Measurements from ENCODE around the gene CNGB1. TPM values are rescaled to one million over a fixed set of nuclear protein-coding genes. Genes with fewer than 3 reads are reported as not detected.

Gene CNGB1
- total and polyA plus RNA-seq, 8 donors, result 0.08 to 18.0 (median 0.73) TPM; not detected in 5

DNA sequence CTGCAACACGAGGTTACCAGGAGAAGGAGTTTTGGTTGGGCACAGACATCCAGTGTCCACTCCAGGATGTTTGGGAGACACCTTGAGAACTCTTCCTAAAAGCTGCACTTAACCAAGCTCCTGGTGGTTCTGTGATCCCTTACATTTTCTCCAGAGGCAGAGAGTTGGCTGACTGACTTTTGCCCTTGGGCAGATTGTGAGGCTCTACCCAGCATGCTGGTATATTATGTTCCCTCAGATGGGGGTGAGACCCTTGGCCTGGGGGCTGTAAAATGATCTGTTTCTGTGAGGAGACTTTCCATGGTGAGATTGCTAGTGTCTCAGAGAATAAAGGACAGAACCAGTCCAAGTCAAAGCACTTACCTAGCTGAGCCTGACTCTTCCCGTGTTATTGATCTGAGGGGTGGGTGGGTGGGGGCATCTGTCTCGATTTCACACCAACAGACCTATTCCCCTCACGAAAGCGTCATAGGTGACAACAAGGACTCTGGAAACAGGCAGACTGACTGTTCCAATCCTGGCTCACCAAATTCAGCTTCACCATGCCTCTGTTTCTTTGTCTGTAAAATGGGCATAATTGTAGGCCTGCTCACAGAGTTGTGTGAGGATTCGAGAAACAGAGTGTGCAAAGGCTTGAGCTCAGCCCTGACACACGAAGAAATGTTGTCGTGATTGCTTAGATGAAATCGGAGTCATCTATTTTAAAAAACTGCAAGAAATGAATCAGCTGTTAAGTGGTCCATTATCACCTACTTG, 42.5 kb upstream of the CNGB1 start:
- no peak for TF ChIP-seq CTCF (IDR thresholded peaks at IDR 0.05)
- TF ChIP-seq EP300 (IDR thresholded peaks at IDR 0.05), result no peak
- TF ChIP-seq POLR2A (IDR thresholded peaks at IDR 0.05), result no peak
- TF ChIP-seq POLR2AphosphoS5 (IDR thresholded peaks at IDR 0.05), result no peak
- 81 to 90% (median 89%) methylated on average over 9 of the region's 9 CpGs for WGBS, 5 donors
- no peaks in the 10 kb centered on the region for H3K9me3 ChIP-seq

DNA sequence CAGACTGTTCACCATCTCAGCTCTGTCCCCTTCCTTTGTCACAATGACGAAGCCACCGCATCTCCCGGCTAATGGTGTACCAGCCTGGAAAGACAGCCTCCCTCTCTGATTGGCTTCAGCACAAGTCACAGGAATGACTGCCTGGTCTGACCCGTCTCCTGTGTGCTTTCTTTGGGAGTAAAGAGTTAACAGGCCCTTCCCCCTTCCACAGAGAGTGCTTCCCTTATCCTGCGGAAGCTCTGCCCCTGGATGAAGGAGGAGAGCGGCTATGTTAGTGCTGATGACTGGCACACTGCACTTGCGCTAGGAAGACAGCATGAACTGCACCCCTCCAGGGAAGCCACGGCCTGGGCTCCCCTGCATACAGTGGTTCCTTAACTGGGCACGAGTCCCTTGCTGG, 41.6 kb upstream of the CNGB1 start:
- H3K4me1 ChIP-seq, result no peaks in the 10 kb centered on the region
- peaks cover 30 to 68% (median 63%) of the 10 kb centered on the region in 4 donors for H3K36me3 ChIP-seq
- no peak for TF ChIP-seq EP300 (IDR thresholded peaks at IDR 0.05)
- TF ChIP-seq POLR2AphosphoS5 (IDR thresholded peaks at IDR 0.05), result no peak
- TF ChIP-seq CTCF (IDR thresholded peaks at IDR 0.05), result no peak
- TF ChIP-seq POLR2A (IDR thresholded peaks at IDR 0.05), result no peak
- intact Hi-C loops (cut with DNase I; ENCODE audit: low total_unique reads), result loop anchor here (5.0 kb wide), 1 partner anchor 110 kb away; no protein-coding TSS in a partner anchor
- 71 to 83% (median 75%) methylated on average over 9 of the region's 9 CpGs for WGBS, 5 donors
- H3K27me3 ChIP-seq, result no peaks in the 10 kb centered on the region
- no peaks in the 10 kb centered on the region for H3K9me3 ChIP-seq
- H3K27ac ChIP-seq, result no peak overlapping the region
- H3K4me3 ChIP-seq, result no peak overlapping the region
- DNase-seq, result no peak

More for the DNA sequence above, 42.5 kb upstream of the CNGB1 start:
- DNase-seq, result no peak
- Histone ChIP-seq H3K36me3 (peaks cover 30 to 77% (median 70%) of the 10 kb centered on the region in 4 donors), H3K27me3 (no peaks in the 10 kb centered on the region), H3K27ac (no peak overlapping the region), H3K4me1 (no peaks in the 10 kb centered on the region), H3K4me3 (no peak overlapping the region)
- intact Hi-C loops (cut with DNase I; ENCODE audit: low total_unique reads), result loop anchor here (5.0 kb wide), 1 partner anchor 109 kb away; no protein-coding TSS in a partner anchor

DNA sequence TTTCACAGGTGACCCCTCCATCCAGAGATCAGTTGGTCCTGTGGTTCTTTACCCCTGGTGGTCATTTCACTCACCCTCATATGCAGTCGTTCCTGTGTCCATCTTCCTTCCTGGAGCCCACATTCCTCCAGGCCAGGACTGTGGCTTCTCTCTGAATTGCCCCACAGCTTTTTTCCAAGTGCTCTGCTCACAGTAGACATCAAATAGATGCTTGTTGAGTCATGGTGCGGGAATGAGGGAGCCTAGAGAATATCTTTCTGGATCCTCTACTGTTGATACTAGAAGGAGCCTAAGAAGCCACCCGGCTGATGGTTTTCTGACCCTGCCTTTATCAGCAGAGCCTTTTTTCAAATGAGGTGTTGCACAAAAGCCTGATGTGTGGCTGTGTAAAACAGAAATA, 40.7 kb upstream of the CNGB1 start:
- intact Hi-C loops (cut with DNase I; ENCODE audit: low total_unique reads), result loop anchor here (5.0 kb wide), 1 partner anchor 111 kb away; no protein-coding TSS in a partner anchor
- Histone ChIP-seq H3K36me3 (peaks cover 30 to 62% (median 60%) of the 10 kb centered on the region in 4 donors), H3K4me1 (no peaks in the 10 kb centered on the region), H3K9me3 (no peaks in the 10 kb centered on the region), H3K4me3 (no peak overlapping the region), H3K27ac (no peak overlapping the region), H3K27me3 (no peaks in the 10 kb centered on the region)
- DNase-seq, result no peak
- no peak for TF ChIP-seq CTCF (IDR thresholded peaks at IDR 0.05)
- no peak for TF ChIP-seq EP300 (IDR thresholded peaks at IDR 0.05)
- no peak for TF ChIP-seq POLR2A (IDR thresholded peaks at IDR 0.05)
- TF ChIP-seq POLR2AphosphoS5 (IDR thresholded peaks at IDR 0.05), result no peak
- 74 to 94% (median 81%) methylated on average over 3 of the region's 3 CpGs for WGBS, 5 donors

DNA sequence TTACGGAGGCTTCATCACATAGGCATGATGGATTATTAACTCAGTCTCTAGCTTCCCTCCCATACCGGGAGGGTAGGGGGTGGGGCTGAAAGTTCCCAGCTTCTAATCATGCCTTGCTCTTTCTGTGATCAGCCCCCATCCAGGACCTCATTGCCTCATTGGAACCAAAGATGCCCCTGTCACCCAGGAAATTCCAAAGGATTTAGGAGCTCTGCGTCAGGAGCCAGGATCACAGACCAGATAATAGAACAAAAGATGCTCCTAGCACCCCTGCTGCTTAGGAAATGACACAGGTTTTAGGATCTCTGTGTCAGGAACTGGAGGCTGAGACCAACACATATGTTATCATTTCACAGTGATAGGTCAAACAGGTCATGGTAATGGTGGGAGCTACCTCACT, 40.0 kb upstream of the CNGB1 start:
- WGBS, 5 donors, result 70 to 78% (median 76%) methylated on average over 3 of the region's 3 CpGs
- H3K27ac ChIP-seq, result no peak overlapping the region
- intact Hi-C loops (cut with DNase I; ENCODE audit: low total_unique reads), result loop anchor here (5.0 kb wide), 1 partner anchor 111 kb away; no protein-coding TSS in a partner anchor
- no peaks in the 10 kb centered on the region for H3K9me3 ChIP-seq
- TF ChIP-seq POLR2A (IDR thresholded peaks at IDR 0.05) (no peak), EP300 (IDR thresholded peaks at IDR 0.05) (no peak), POLR2AphosphoS5 (IDR thresholded peaks at IDR 0.05) (no peak), CTCF (IDR thresholded peaks at IDR 0.05) (no peak)
- H3K27me3 ChIP-seq, result no peaks in the 10 kb centered on the region
- H3K4me3 ChIP-seq, result no peak overlapping the region
- DNase-seq, result no peak
- H3K4me1 ChIP-seq, result no peaks in the 10 kb centered on the region
- H3K36me3 ChIP-seq, result peaks cover 30 to 67% (median 63%) of the 10 kb centered on the region in 4 donors
